K562 (cell line): ENCODE data around the gene PNPLA7. TPM values are rescaled to one million over a fixed set of nuclear protein-coding genes. Genes with fewer than 3 reads are reported as not detected.

Source experiments
- ARID2 ChIP-seq: fragments of 450-650 bp; IDR thresholded peaks from 2 replicates; pipeline ENCODE4 v1.6.1; 2017; ENCODE audit warnings: antibody characterized with exemption, mild to moderate bottlenecking
- BMI1 ChIP-seq: fragments of 150-350 bp; IDR thresholded peaks from 2 replicates; pipeline ENCODE4 v1.6.1; 2014; ENCODE audit warnings: low read length
- C11orf30 ChIP-seq: fragments of 450-650 bp; IDR thresholded peaks from 2 replicates; pipeline ENCODE4 v1.6.1; 2016; ENCODE audit warnings: low read depth, mild to moderate bottlenecking
- CHD2 ChIP-seq: IDR thresholded peaks from 2 replicates; pipeline ENCODE4 v1.6.1; 2011; ENCODE audit warnings: low read depth, low read length
- E2F6 ChIP-seq, 2 experiments: IDR thresholded peaks; 2 replicates each; pipeline ENCODE4 v1.6.1; 2011; ENCODE audit warnings: borderline replicate concordance in 1 of 2, control low read depth in 1 of 2, low read depth in 1 of 2, low read length in 1 of 2, mild to moderate bottlenecking in 1 of 2, mixed read lengths in 1 of 2, moderate library complexity in 1 of 2; ENCODE audit not compliant: insufficient read depth in 1 of 2, insufficient read length in 1 of 2, poor library complexity in 1 of 2, severe bottlenecking in 1 of 2; ENCODE audit errors: extremely low read depth in 1 of 2
- FOSL1 ChIP-seq: fragments of 200-800 bp; sonication (Bioruptor generic); conservative IDR thresholded peaks from 2 replicates; pipeline ENCODE4 v1.6.1; 2016; ENCODE audit warnings: missing genetic modification characterization, missing compliant biosample characterization
- JUND ChIP-seq, 2 experiments: IDR thresholded peaks; 2 replicates in 1 of 2; 3 replicates in 1 of 2; pipeline ENCODE4 v1.6.1; 2011; ENCODE audit warnings: borderline replicate concordance in 2 of 2, low read depth in 2 of 2, low read length in 2 of 2, improper control_type of control experiment in 1 of 2, missing biosample characterization in 1 of 2, missing genetic modification characterization in 1 of 2, missing genetic modification reagents in 1 of 2
- KDM1A ChIP-seq, 2 experiments: fragments of 450-650 bp; IDR thresholded peaks; 2 replicates each; pipeline ENCODE4 v1.6.1; 2016; ENCODE audit warnings: mild to moderate bottlenecking in 2 of 2
- KLF1 ChIP-seq: fragments of 450-650 bp; IDR thresholded peaks from 2 replicates; pipeline ENCODE4 v1.6.1; 2016; ENCODE audit warnings: missing genetic modification characterization, missing compliant biosample characterization
- L3MBTL2 ChIP-seq: fragments of 450-650 bp; IDR thresholded peaks from 2 replicates; pipeline ENCODE4 v1.6.1; 2016; ENCODE audit warnings: mild to moderate bottlenecking, moderate library complexity
- MAFF ChIP-seq: IDR thresholded peaks from 2 replicates; pipeline ENCODE4 v1.6.1; 2012; ENCODE audit warnings: low read length, improper control_type of control experiment
- MECOM ChIP-seq: fragments of 250-450 bp; sonication (Bioruptor Pico); IDR thresholded peaks from 2 replicates; pipeline ENCODE4 v1.8.0; 2022; ENCODE audit warnings: inconsistent platforms
- NFIC ChIP-seq: fragments of 450-650 bp; IDR thresholded peaks from 2 replicates; pipeline ENCODE4 v1.6.1; 2017; ENCODE audit warnings: mild to moderate bottlenecking, inconsistent platforms
- NR2F6 ChIP-seq: fragments of 450-650 bp; formaldehyde crosslinking; IDR thresholded peaks from 2 replicates; pipeline ENCODE4 v1.4.0; 2020; ENCODE audit warnings: mild to moderate bottlenecking
- SLC30A9 ChIP-seq: fragments of 250-450 bp; sonication (Bioruptor Pico); IDR thresholded peaks from 2 replicates; pipeline ENCODE4 v1.8.0; 2022; ENCODE audit warnings: mild to moderate bottlenecking, moderate library complexity
- SP1 ChIP-seq: sonication (generic); formaldehyde crosslinking; IDR thresholded peaks from 2 replicates; pipeline ENCODE4 v1.8.1; 2022; ENCODE audit warnings: mild to moderate bottlenecking, missing genetic modification reagents
- TAF9B ChIP-seq: fragments of 450-650 bp; IDR thresholded peaks from 2 replicates; pipeline ENCODE4 v1.6.1; 2018; ENCODE audit warnings: mild to moderate bottlenecking; ENCODE audit not compliant: partially characterized antibody
- TEAD1 ChIP-seq, 2 experiments: fragments of 450-650 bp in 1 of 2; sonication (generic) in 1 of 2; formaldehyde crosslinking; IDR thresholded peaks; 2 replicates each; pipeline versions ENCODE4 v1.4.0 to v1.8.0; 2020 to 2022; ENCODE audit warnings: mild to moderate bottlenecking in 2 of 2, missing genetic modification reagents in 1 of 2
- TEAD4 ChIP-seq, 2 experiments: sonication (generic) in 1 of 2; formaldehyde crosslinking in 1 of 2; IDR thresholded peaks; 2 replicates each; pipeline versions ENCODE4 v1.6.1 to v1.8.0; 2012 to 2022; ENCODE audit warnings: borderline replicate concordance in 1 of 2, inconsistent platforms in 1 of 2, low read length in 1 of 2, mild to moderate bottlenecking in 1 of 2, missing genetic modification reagents in 1 of 2
- ZBTB7A ChIP-seq: IDR thresholded peaks from 2 replicates; pipeline ENCODE4 v1.6.1; 2011; ENCODE audit warnings: low read depth, mild to moderate bottlenecking, low read length, moderate library complexity, borderline replicate concordance; ENCODE audit not compliant: control insufficient read depth
- ZEB2 ChIP-seq: fragments of 450-650 bp; IDR thresholded peaks from 2 replicates; pipeline ENCODE4 v1.6.1; 2016
- ZNF146 ChIP-seq: IDR thresholded peaks from one replicate; pipeline ENCODE4 v1.6.1; 2018; ENCODE audit warnings: missing compliant biosample characterization; ENCODE audit not compliant: unreplicated experiment
- ZNF224 ChIP-seq: sonication (generic); formaldehyde crosslinking; IDR thresholded peaks from 2 replicates; pipeline ENCODE4 v1.8.0; 2022; ENCODE audit warnings: mild to moderate bottlenecking, missing genetic modification reagents
- ZNF253 ChIP-seq: fragments of 250-450 bp; sonication (Bioruptor Pico); conservative IDR thresholded peaks from 2 replicates; pipeline ENCODE4 v1.6.1; 2021; ENCODE audit warnings: mild to moderate bottlenecking
- ZNF408 ChIP-seq: fragments of 250-450 bp; sonication (Bioruptor Pico); IDR thresholded peaks from 2 replicates; pipeline ENCODE4 v1.4.0; 2020; ENCODE audit warnings: low read depth, mild to moderate bottlenecking, moderate library complexity
- ZNF431 ChIP-seq: sonication (generic); formaldehyde crosslinking; IDR thresholded peaks from 2 replicates; pipeline ENCODE4 v1.8.0; 2022; ENCODE audit warnings: mild to moderate bottlenecking, missing genetic modification reagents
- polyA plus RNA-seq, 8 experiments: library from polyadenylated mRNA; depleted of rRNA in 4 of 8; stranded (reverse) in 5 of 8; unstranded in 3 of 8; fragments of >200 nt; fragmentation: Nextera tagmentation in 2 of 8; fragmentation: Illumina TruSeq in 1 of 8; extraction: Ambion mirVana in 2 of 8; extraction: Trizol in 1 of 8; gene quantifications; 2 replicates each; pipeline versions ENCODE4 v1.2.1 to v1.2.3, GENCODE V29; 2011 to 2014; ENCODE audit warnings: inconsistent platforms in 1 of 8, missing spikeins in 1 of 8
- total RNA-seq, 7 experiments: library from RNA; depleted of rRNA in 6 of 7; stranded (reverse); fragments of >200 nt in 6 of 7; fragmentation: Illumina TruSeq in 2 of 7; extraction: Trizol in 2 of 7; gene quantifications; 2 replicates each; pipeline versions ENCODE4 v1.2.1 to v1.2.3, GENCODE V29; 2011 to 2021; ENCODE audit warnings: low replicate concordance in 1 of 7
- TF ChIP-seq, protein P1 (sequence below): IDR thresholded peaks from 2 replicates; pipeline ENCODE4 v1.6.1; 2016; ENCODE audit warnings: missing genetic modification characterization, missing compliant biosample characterization

PNPLA7 gene
- total and polyA plus RNA-seq, 9 of the 15 experiments (the other 6 are each of a cell fraction or from before 2014, with no cell fraction given): 0.01 to 0.85 (median 0.19) TPM; not detected in 1

GRCh38 chr9:137411645-137412380 lies 138.4 kb downstream of the PNPLA7 start (continued):
- TF ChIP-seq TEAD1 (CRISPR knock-in tag; IDR thresholded peaks at IDR 0.05): peak in 1 of 2 experiments; percentile 74; a peak in 1 of 4 replicates
- no peak for TF ChIP-seq MAFF
- TF ChIP-seq, protein P1, sequence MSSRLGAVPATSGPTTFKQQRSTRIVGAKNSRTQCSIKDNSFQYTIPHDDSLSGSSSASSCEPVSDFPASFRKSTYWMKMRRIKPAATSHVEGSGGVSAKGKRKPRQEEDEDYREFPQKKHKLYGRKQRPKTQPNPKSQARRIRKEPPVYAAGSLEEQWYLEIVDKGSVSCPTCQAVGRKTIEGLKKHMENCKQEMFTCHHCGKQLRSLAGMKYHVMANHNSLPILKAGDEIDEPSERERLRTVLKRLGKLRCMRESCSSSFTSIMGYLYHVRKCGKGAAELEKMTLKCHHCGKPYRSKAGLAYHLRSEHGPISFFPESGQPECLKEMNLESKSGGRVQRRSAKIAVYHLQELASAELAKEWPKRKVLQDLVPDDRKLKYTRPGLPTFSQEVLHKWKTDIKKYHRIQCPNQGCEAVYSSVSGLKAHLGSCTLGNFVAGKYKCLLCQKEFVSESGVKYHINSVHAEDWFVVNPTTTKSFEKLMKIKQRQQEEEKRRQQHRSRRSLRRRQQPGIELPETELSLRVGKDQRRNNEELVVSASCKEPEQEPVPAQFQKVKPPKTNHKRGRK: no peak
- no peak for TF ChIP-seq MECOM
- no peak for TF ChIP-seq NR2F6 (CRISPR knock-in tag)
- TF ChIP-seq KDM1A (IDR thresholded peaks at IDR 0.05): peak in 1 of 2 experiments; percentile 60; a peak in 1 of 4 replicates
- peak; percentile 79 for TF ChIP-seq FOSL1
- peak in 1 of 2 experiments; percentile 52 for TF ChIP-seq E2F6 (IDR thresholded peaks at IDR 0.05; ENCODE audit: borderline replicate concordance in 1 of 2, extremely low read depth in 1 of 2, insufficient read depth in 1 of 2, insufficient read length in 1 of 2, low read depth in 1 of 2, low read length in 1 of 2, poor library complexity in 1 of 2, severe bottlenecking in 1 of 2)
- 0 out of 2 replicates have a peak, but pooled peaks have one; percentile 19 for TF ChIP-seq L3MBTL2
- TF ChIP-seq SLC30A9 (CRISPR knock-in tag): no peak
- TF ChIP-seq ZNF253: no peak
- 0 out of 2 replicates have a peak, but pooled peaks have one; percentile 24 for TF ChIP-seq KLF1 (tag)
- TF ChIP-seq ZNF224 (CRISPR knock-in tag): no peak
- 0 out of 2 replicates have a peak, but pooled peaks have one; percentile 27 for TF ChIP-seq SP1 (CRISPR knock-in tag)
- no peak for TF ChIP-seq ZNF431 (CRISPR knock-in tag)
- no peak for TF ChIP-seq ARID2
- no peak for TF ChIP-seq BMI1
- TF ChIP-seq ZNF146 (CRISPR knock-in tag): no peak
- TF ChIP-seq CHD2: no peak
- peak; percentile 53; the same call in 1 of the 2 replicates for TF ChIP-seq ZBTB7A
- TF ChIP-seq TEAD4 (IDR thresholded peaks at IDR 0.05; ENCODE audit: low read length): peak; percentile 42
- TF ChIP-seq TEAD4 (CRISPR knock-in tag; IDR thresholded peaks at IDR 0.05; ENCODE audit: borderline replicate concordance): no peak
- TF ChIP-seq ZNF408: no peak
- TF ChIP-seq ZEB2: 0 out of 2 replicates have a peak, but pooled peaks have one; percentile 39
- TF ChIP-seq JUND (IDR thresholded peaks at IDR 0.05; ENCODE audit: borderline replicate concordance, low read depth, low read length): peak; percentile 91
- TF ChIP-seq JUND (tag; IDR thresholded peaks at IDR 0.05; ENCODE audit: borderline replicate concordance, low read depth, low read length): peak; percentile 62; the same call in 1 of the 3 replicates
- TF ChIP-seq C11orf30: no peak
- TF ChIP-seq NFIC: peak; percentile 82
- TF ChIP-seq TAF9B: no peak
